ENCODE measurements around the gene TMED3. TPM values are rescaled to one million over a fixed set of nuclear protein-coding genes. Genes with fewer than 3 reads are reported as not detected.

Gene TMED3
- total and polyA plus RNA-seq, 2 donors (not counting 1 experiment from before 2014, with no cell fraction given): 20.7 to 32.5 TPM

GRCh38 chr15:79339588-79340314 lies 28.8 kb downstream of the TMED3 start:
- Histone ChIP-seq H3K27me3 (replicated peaks in 1 of 4; ENCODE audit: control extremely low read depth in 1 of 4, control insufficient read depth in 3 of 4, insufficient read depth in 4 of 4, low read length in 3 of 4) (no peaks in the 10 kb centered on the region), H3K27ac (ENCODE audit: low read length in 2 of 2) (no peak overlapping the region), H3K79me2 (ENCODE audit: control insufficient read depth, insufficient read depth, low read length) (no peaks in the 10 kb centered on the region), H2AFZ (ENCODE audit: insufficient read depth, low read depth, low read length, poor library complexity, severe bottlenecking) (no peak overlapping the region), H3K9ac (ENCODE audit: low read length) (no peak overlapping the region), H3K4me3 (ENCODE audit: control extremely low read depth in 1 of 5, extremely low read depth in 1 of 5, insufficient read depth in 1 of 5, low read depth in 2 of 5, low read length in 4 of 5) (no peak overlapping the region), H3K4me2 (replicated peaks; ENCODE audit: low read depth, low read length, poor library complexity, severe bottlenecking) (no peak overlapping the region), H3K9me3 (ENCODE audit: control extremely low read depth in 1 of 3, control insufficient read depth in 2 of 3, insufficient read depth in 1 of 3, low read length in 2 of 3) (no peaks in the 10 kb centered on the region), H3K4me1 (ENCODE audit: control insufficient read depth in 2 of 2, insufficient read depth in 2 of 2, low read length in 2 of 2) (no peaks in the 10 kb centered on the region), H4K20me1 (ENCODE audit: control insufficient read depth, insufficient read depth, low read length, poor library complexity, severe bottlenecking) (no peaks in the 10 kb centered on the region), H3K36me3 (replicated peaks in 1 of 2; ENCODE audit: control extremely low read depth in 1 of 2, control insufficient read depth in 1 of 2, extremely low read depth in 1 of 2, insufficient read depth in 2 of 2, low read length in 1 of 2) (no peaks in the 10 kb centered on the region)
- ChIA-PET CTCF (interaction anchor here (0.7 to 1.8 kb wide), 10 partner anchors 9 to 1631 kb away, joined by 3 to 12 read pairs (median 3); no protein-coding TSS in a partner anchor), POLR2A (no interaction called here)
- Mint-ChIP-seq H3K27me3 (no peaks in the 10 kb centered on the region), H3K27ac (no peak overlapping the region), H3K4me3 (no peak overlapping the region), H3K9me3 (ENCODE audit: insufficient read depth) (no peaks in the 10 kb centered on the region), H3K4me1 (no peaks in the 10 kb centered on the region)
- intact Hi-C loops (cut with micrococcal nuclease): no loop called here
- TF ChIP-seq CTCF (IDR thresholded peaks at IDR 0.05) (peak; percentile 77), EZH2 (IDR thresholded peaks at IDR 0.05; ENCODE audit: borderline replicate concordance, insufficient read depth, low read depth, low read length, poor library complexity, severe bottlenecking) (no peak)
- WGBS (ENCODE audit: insufficient coverage): 98% methylated on average over 2 of the region's 3 CpGs
- ATAC-seq (ENCODE audit: low read depth) (no peak), DNase-seq (peak; percentile 20)

- Mint-ChIP-seq H3K4me1 (no peaks in the 10 kb centered on the region), H3K4me3 (no peak overlapping the region), H3K27me3 (no peaks in the 10 kb centered on the region), H3K9me3 (ENCODE audit: insufficient read depth) (peaks cover 1% of the 10 kb centered on the region), H3K27ac (no peak overlapping the region)
- H3K27me3 ChIP-seq (replicated peaks in 1 of 4; ENCODE audit: control extremely low read depth in 1 of 4, control insufficient read depth in 3 of 4, insufficient read depth in 4 of 4, low read length in 3 of 4): no peaks in the 10 kb centered on the region
- ChIA-PET POLR2A (no interaction called here), CTCF (interaction anchor here (0.7 to 1.6 kb wide), 8 partner anchors 10 to 895 kb away, joined by 3 to 12 read pairs (median 3); no protein-coding TSS in a partner anchor)
- no peak overlapping the region for H3K4me3 ChIP-seq (ENCODE audit: control extremely low read depth in 1 of 5, extremely low read depth in 1 of 5, insufficient read depth in 1 of 5, low read depth in 2 of 5, low read length in 4 of 5)
- intact Hi-C loops (cut with micrococcal nuclease): no loop called here
- H4K20me1 ChIP-seq (ENCODE audit: control insufficient read depth, insufficient read depth, low read length, poor library complexity, severe bottlenecking): no peaks in the 10 kb centered on the region
- H2AFZ ChIP-seq (ENCODE audit: insufficient read depth, low read depth, low read length, poor library complexity, severe bottlenecking): no peak overlapping the region
- no peaks in the 10 kb centered on the region for H3K79me2 ChIP-seq (ENCODE audit: control insufficient read depth, insufficient read depth, low read length)
- no peak overlapping the region for H3K4me2 ChIP-seq (replicated peaks; ENCODE audit: low read depth, low read length, poor library complexity, severe bottlenecking)
- H3K27ac ChIP-seq (ENCODE audit: low read length in 2 of 2): no peak overlapping the region
- no peaks in the 10 kb centered on the region for H3K9me3 ChIP-seq (ENCODE audit: control extremely low read depth in 1 of 3, control insufficient read depth in 2 of 3, insufficient read depth in 1 of 3, low read length in 2 of 3)
- no peaks in the 10 kb centered on the region for H3K36me3 ChIP-seq (replicated peaks in 1 of 2; ENCODE audit: control extremely low read depth in 1 of 2, control insufficient read depth in 1 of 2, extremely low read depth in 1 of 2, insufficient read depth in 2 of 2, low read length in 1 of 2)
- ATAC-seq (ENCODE audit: low read depth): no peak
- H3K4me1 ChIP-seq (ENCODE audit: control insufficient read depth in 2 of 2, insufficient read depth in 2 of 2, low read length in 2 of 2): no peaks in the 10 kb centered on the region
- TF ChIP-seq EZH2 (IDR thresholded peaks at IDR 0.05; ENCODE audit: borderline replicate concordance, insufficient read depth, low read depth, low read length, poor library complexity, severe bottlenecking) (no peak), CTCF (IDR thresholded peaks at IDR 0.05) (peak; percentile 15)
- 50% methylated on average over 1 of the region's 5 CpGs for WGBS (ENCODE audit: insufficient coverage)
- H3K9ac ChIP-seq (ENCODE audit: low read length): no peak overlapping the region
- DNase-seq: no peak
These were observed 29.3 kb downstream of the TMED3 start for GRCh38 chr15:79340315-79340602.

Measured in B cell (primary cell).